ENCODE results near the gene RPL18.

- no peak for TF ChIP-seq POLR2AphosphoS5 (IDR thresholded peaks at IDR 0.05)
- no peak for TF ChIP-seq EP300 (IDR thresholded peaks at IDR 0.05)
- TF ChIP-seq, protein P1, sequence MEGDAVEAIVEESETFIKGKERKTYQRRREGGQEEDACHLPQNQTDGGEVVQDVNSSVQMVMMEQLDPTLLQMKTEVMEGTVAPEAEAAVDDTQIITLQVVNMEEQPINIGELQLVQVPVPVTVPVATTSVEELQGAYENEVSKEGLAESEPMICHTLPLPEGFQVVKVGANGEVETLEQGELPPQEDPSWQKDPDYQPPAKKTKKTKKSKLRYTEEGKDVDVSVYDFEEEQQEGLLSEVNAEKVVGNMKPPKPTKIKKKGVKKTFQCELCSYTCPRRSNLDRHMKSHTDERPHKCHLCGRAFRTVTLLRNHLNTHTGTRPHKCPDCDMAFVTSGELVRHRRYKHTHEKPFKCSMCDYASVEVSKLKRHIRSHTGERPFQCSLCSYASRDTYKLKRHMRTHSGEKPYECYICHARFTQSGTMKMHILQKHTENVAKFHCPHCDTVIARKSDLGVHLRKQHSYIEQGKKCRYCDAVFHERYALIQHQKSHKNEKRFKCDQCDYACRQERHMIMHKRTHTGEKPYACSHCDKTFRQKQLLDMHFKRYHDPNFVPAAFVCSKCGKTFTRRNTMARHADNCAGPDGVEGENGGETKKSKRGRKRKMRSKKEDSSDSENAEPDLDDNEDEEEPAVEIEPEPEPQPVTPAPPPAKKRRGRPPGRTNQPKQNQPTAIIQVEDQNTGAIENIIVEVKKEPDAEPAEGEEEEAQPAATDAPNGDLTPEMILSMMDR (IDR thresholded peaks at IDR 0.05) = no peak
- no peak for TF ChIP-seq POLR2A (IDR thresholded peaks at IDR 0.05)
These were observed 25.4 kb upstream of the RPL18 start for GRCh38 chr19:48644355-48644754.
